Measurements from ENCODE around the gene NFATC2. TPM values are rescaled to one million over a fixed set of nuclear protein-coding genes. Genes with fewer than 3 reads are reported as not detected.

Gene NFATC2
- total and polyA plus RNA-seq, 12 donors, result 0.61 to 7.7 (median 4.0) TPM

DNA sequence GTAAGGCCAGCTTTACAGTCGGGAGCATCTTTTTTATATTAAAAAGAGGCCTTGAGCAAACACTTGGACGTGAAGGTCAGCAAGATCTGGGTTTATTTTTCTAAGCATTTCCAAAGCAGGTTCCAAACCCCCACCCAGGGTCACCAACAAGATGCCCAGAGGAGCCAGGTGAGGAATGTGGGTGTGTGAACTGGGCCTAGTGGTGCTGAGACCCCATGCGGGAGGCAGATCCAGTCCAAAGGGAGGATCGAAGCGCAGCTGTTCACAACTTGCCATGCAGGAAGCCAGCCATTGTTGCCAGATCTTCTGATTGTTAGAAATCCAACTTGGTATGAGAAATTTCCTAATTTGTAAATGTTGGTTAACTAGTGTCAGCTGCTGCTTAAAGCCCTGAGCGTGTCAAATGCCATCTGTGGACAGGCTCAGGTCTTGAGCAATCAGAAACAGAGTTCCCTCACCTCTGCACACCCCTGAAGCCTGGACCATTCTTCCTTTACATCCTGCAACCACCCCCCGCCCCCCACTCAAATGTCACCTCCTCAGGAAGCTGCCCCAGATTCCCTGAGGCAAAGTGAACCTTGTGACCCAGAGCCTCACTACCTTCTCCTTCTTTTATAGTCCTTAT is 46.5 kb downstream of the NFATC2 start:
- Histone ChIP-seq H3K4me3 (no peak overlapping the region), H3K4me1 (replicated peaks in 1 of 2) (peaks cover 6 to 29% of the 10 kb centered on the region in 2 donors), H3K36me3 (replicated peaks in 1 of 2) (no peaks in the 10 kb centered on the region), H3K27ac (no peak overlapping the region), H3K9me3 (replicated peaks in 1 of 3) (no peaks in the 10 kb centered on the region), H3K27me3 (no peaks in the 10 kb centered on the region)
- 77 to 88% (median 83%) methylated on average over 6 to 7 of the region's 7 CpGs for WGBS, 4 donors
- no peak for DNase-seq
- intact Hi-C loops (cut with DNase I), result no loop called here
- TF ChIP-seq POLR2A (IDR thresholded peaks at IDR 0.05), result no peak
- TF ChIP-seq, protein P1, sequence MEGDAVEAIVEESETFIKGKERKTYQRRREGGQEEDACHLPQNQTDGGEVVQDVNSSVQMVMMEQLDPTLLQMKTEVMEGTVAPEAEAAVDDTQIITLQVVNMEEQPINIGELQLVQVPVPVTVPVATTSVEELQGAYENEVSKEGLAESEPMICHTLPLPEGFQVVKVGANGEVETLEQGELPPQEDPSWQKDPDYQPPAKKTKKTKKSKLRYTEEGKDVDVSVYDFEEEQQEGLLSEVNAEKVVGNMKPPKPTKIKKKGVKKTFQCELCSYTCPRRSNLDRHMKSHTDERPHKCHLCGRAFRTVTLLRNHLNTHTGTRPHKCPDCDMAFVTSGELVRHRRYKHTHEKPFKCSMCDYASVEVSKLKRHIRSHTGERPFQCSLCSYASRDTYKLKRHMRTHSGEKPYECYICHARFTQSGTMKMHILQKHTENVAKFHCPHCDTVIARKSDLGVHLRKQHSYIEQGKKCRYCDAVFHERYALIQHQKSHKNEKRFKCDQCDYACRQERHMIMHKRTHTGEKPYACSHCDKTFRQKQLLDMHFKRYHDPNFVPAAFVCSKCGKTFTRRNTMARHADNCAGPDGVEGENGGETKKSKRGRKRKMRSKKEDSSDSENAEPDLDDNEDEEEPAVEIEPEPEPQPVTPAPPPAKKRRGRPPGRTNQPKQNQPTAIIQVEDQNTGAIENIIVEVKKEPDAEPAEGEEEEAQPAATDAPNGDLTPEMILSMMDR (IDR thresholded peaks at IDR 0.05), result no peak

GRCh38 chr20:51495291-51495690 is 47.2 kb downstream of the NFATC2 start:
- no peak overlapping the region for H3K4me3 ChIP-seq
- H3K27me3 ChIP-seq, result no peaks in the 10 kb centered on the region
- 68 to 91% (median 86%) methylated on average over 4 of the region's 4 CpGs for WGBS, 4 donors
- H3K4me1 ChIP-seq (replicated peaks in 1 of 2), result peaks cover 6 to 29% of the 10 kb centered on the region in 2 donors
- DNase-seq, result no peak
- H3K36me3 ChIP-seq (replicated peaks in 1 of 2), result no peaks in the 10 kb centered on the region
- no peak overlapping the region for H3K27ac ChIP-seq
- no peaks in the 10 kb centered on the region for H3K9me3 ChIP-seq (replicated peaks in 1 of 3)
- intact Hi-C loops (cut with DNase I), result no loop called here
- TF ChIP-seq, protein P1 (IDR thresholded peaks at IDR 0.05), result no peak
- TF ChIP-seq POLR2A (IDR thresholded peaks at IDR 0.05), result no peak

DNA sequence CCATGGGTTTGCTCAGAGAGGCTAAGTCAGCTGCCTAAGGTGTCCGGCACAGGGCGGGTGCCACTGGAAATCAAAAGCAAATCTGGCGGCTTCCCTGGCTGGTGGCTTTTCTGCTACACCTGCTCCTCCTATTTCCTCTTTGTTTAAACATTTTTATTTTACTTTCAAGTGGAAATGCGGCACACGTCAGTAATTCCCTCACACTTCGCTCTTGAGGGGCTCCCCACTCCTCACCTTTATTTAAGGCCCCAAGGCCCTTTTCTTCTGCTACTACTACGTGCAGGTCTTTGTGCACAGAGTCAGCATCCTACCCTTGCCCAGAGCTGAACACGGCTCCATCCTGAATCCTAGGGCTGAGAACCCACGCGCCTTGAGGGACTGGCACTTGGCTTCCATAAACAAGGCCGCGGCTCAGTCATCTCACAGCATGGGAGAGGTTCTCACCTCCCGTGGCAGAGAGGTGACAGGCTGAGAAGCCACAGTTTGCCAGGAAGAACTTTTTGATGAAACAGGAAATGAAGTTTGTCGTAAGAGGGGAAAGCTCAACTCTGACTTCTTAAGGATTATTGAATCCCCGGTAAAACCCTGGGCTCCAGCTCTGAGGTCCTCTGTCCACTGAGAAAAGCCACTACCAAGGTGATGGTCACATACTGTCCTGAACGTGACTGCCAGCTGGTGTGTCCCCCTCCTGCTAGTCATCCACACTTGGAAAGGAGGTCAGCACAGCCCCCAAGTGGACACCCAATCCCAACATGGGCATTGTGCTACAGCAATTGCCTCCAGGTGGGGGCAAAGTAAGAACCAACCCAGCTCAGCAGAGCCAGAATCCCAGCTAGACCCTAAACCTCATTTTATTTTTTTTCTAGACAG is 48.0 kb downstream of the NFATC2 start:
- no peaks in the 10 kb centered on the region for H3K27me3 ChIP-seq
- H3K4me1 ChIP-seq (replicated peaks in 1 of 2), result peaks cover 6 to 29% of the 10 kb centered on the region in 2 donors
- WGBS, 4 donors, result 80 to 88% (median 83%) methylated on average over 15 to 16 of the region's 16 CpGs
- no peak overlapping the region for H3K4me3 ChIP-seq
- no peak for DNase-seq
- TF ChIP-seq POLR2A (IDR thresholded peaks at IDR 0.05), result no peak
- TF ChIP-seq, protein P1 (IDR thresholded peaks at IDR 0.05), result no peak
- intact Hi-C loops (cut with DNase I), result no loop called here
- no peaks in the 10 kb centered on the region for H3K9me3 ChIP-seq (replicated peaks in 1 of 3)
- no peak overlapping the region for H3K27ac ChIP-seq
- H3K36me3 ChIP-seq (replicated peaks in 1 of 2), result no peaks in the 10 kb centered on the region

DNA sequence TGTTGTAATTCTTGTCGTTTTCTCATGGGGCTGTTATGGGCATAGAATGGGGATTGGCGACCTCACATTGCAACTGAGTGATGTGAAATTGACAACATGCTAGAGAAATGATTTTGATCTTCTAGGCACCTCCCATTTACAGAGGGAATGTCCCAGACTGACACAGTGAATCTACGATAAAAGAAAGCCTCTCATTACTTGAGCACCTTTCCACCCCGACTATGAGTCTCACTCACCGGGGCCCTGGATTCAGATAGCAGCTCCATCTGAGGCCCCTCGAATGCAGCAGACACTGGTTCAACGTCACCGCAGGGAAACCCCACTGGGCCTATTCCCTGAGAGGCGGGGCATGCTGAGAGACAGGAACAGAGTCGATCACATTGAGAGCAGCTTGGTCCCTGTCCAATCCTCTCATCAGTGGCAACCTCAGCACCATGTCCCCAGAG is 49.1 kb downstream of the NFATC2 start:
- Histone ChIP-seq H3K4me3 (no peak overlapping the region), H3K27ac (peak overlapping the region in 2 of 5 donors; percentile 49 to 51), H3K9me3 (replicated peaks in 1 of 3) (no peaks in the 10 kb centered on the region), H3K36me3 (replicated peaks in 1 of 2) (no peaks in the 10 kb centered on the region), H3K4me1 (replicated peaks in 1 of 2) (peaks cover 6 to 28% of the 10 kb centered on the region in 2 donors), H3K27me3 (no peaks in the 10 kb centered on the region)
- intact Hi-C loops (cut with DNase I), result no loop called here
- no peak for DNase-seq
- 81 to 91% (median 90%) methylated on average over 9 to 10 of the region's 10 CpGs for WGBS, 4 donors
- TF ChIP-seq POLR2A (IDR thresholded peaks at IDR 0.05), result no peak
- TF ChIP-seq, protein P1 (IDR thresholded peaks at IDR 0.05), result no peak
